ENCODE results near the gene CYFIP1.

CYFIP1 gene

GRCh38 chr15:22927761-22928160 lies 52.4 kb downstream of the CYFIP1 start:
- POLR2A ChIA-PET (ENCODE audit: low non-redundant PET) = no interaction called here
- CTCF ChIA-PET = no interaction called here
- TF ChIP-seq CTCF (conservative IDR thresholded peaks at IDR 0.05; ENCODE audit: low read depth) = no peak
- DNase-seq (ENCODE audit: low spot score) = no peak
- no peak overlapping the region for H3K27ac ChIP-seq

GRCh38 chr15:22925875-22926274 lies 54.3 kb downstream of the CYFIP1 start:
- CTCF ChIA-PET = no interaction called here
- DNase-seq (ENCODE audit: low spot score) = no peak
- no peak overlapping the region for H3K27ac ChIP-seq
- POLR2A ChIA-PET (ENCODE audit: low non-redundant PET) = no interaction called here
- no peak for TF ChIP-seq CTCF (conservative IDR thresholded peaks at IDR 0.05; ENCODE audit: low read depth)

- POLR2A ChIA-PET (ENCODE audit: low non-redundant PET) = no interaction called here
- DNase-seq (ENCODE audit: low spot score) = no peak
- CTCF ChIA-PET = interaction anchor here (0.6 to 0.8 kb wide), 2 partner anchors 21 to 79 kb away, joined by 3 to 6 read pairs; no protein-coding TSS in a partner anchor
- no peak overlapping the region for H3K27ac ChIP-seq
- no peak for TF ChIP-seq CTCF (conservative IDR thresholded peaks at IDR 0.05; ENCODE audit: low read depth)
Observed at GRCh38 chr15:22922003-22922402, 58.2 kb downstream of the CYFIP1 start.

GRCh38 chr15:22919171-22919570 lies 61.0 kb downstream of the CYFIP1 start:
- H3K27ac ChIP-seq = no peak overlapping the region
- DNase-seq (ENCODE audit: low spot score) = no peak
- no peak for TF ChIP-seq CTCF (conservative IDR thresholded peaks at IDR 0.05; ENCODE audit: low read depth)
- CTCF ChIA-PET = no interaction called here
- POLR2A ChIA-PET (ENCODE audit: low non-redundant PET) = no interaction called here

GRCh38 chr15:22918596-22919140 lies 61.5 kb downstream of the CYFIP1 start:
- no peak for TF ChIP-seq CTCF (conservative IDR thresholded peaks at IDR 0.05; ENCODE audit: low read depth)
- H3K27ac ChIP-seq = peak overlapping the region; percentile 63; the same call in 1 of the 2 replicates
- no peak for DNase-seq (ENCODE audit: low spot score)
- POLR2A ChIA-PET (ENCODE audit: low non-redundant PET) = no interaction called here
- CTCF ChIA-PET = no interaction called here

GRCh38 chr15:22918056-22918455 lies 62.1 kb downstream of the CYFIP1 start:
- CTCF ChIA-PET = no interaction called here
- POLR2A ChIA-PET (ENCODE audit: low non-redundant PET) = no interaction called here
- no peak for TF ChIP-seq CTCF (conservative IDR thresholded peaks at IDR 0.05; ENCODE audit: low read depth)
- peak overlapping the region; percentile 63 for H3K27ac ChIP-seq
- DNase-seq (ENCODE audit: low spot score) = peak; percentile 59

- H3K27ac ChIP-seq = peak overlapping the region; percentile 63
- CTCF ChIA-PET = no interaction called here
- no peak for TF ChIP-seq CTCF (conservative IDR thresholded peaks at IDR 0.05; ENCODE audit: low read depth)
- no peak for DNase-seq (ENCODE audit: low spot score)
- POLR2A ChIA-PET (ENCODE audit: low non-redundant PET) = no interaction called here
Observed at GRCh38 chr15:22917556-22917955, 62.6 kb downstream of the CYFIP1 start.
